ENCODE data around the gene RNASE12. TPM values are rescaled to one million over a fixed set of nuclear protein-coding genes. Genes with fewer than 3 reads are reported as not detected.
A peak's percentile ranks its signal among the peaks of the same experiment; 100 is the strongest.

RNASE12 gene
- total and polyA plus RNA-seq, 9 of the 15 experiments (the other 6 are each of a cell fraction or from before 2014, with no cell fraction given): 0.24 TPM; not detected in 8

GRCh38 chr14:20613094-20614037, 22.2 kb upstream of the RNASE12 start (continued):
- TF ChIP-seq ZKSCAN3 (CRISPR knock-in tag; IDR thresholded peaks at IDR 0.05): no peak
- no peak for TF ChIP-seq ZNF639 (CRISPR knock-in tag; conservative IDR thresholded peaks at IDR 0.05 in 1 of 2, IDR thresholded peaks at IDR 0.05 in 1 of 2)
- TF ChIP-seq MCM7 (IDR thresholded peaks at IDR 0.05): no peak
- TF ChIP-seq TFAP4 (CRISPR knock-in tag; IDR thresholded peaks at IDR 0.05; ENCODE audit: borderline replicate concordance): peak; percentile 74; the same call in 1 of the 2 replicates
- TF ChIP-seq LCOR (CRISPR knock-in tag; IDR thresholded peaks at IDR 0.05): peak; percentile 75; the same call in 1 of the 2 replicates
- no peak; the same call in 1 of the 2 replicates for TF ChIP-seq CREB1 (IDR thresholded peaks at IDR 0.05)
- 0 out of 2 replicates have a peak, but pooled peaks have one; percentile 40 for TF ChIP-seq CREB1 (CRISPR knock-in tag; IDR thresholded peaks at IDR 0.05)
- no peak for TF ChIP-seq ZNF76 (CRISPR knock-in tag; IDR thresholded peaks at IDR 0.05; ENCODE audit: borderline replicate concordance)
- TF ChIP-seq SMARCB1 (IDR thresholded peaks at IDR 0.05; ENCODE audit: insufficient read length, low read depth): no peak
- TF ChIP-seq RBM34 (IDR thresholded peaks at IDR 0.05; ENCODE audit: borderline replicate concordance, insufficient read depth, low read length): no peak
- no peak for TF ChIP-seq SAFB2 (IDR thresholded peaks at IDR 0.05; ENCODE audit: borderline replicate concordance, low read depth, low read length, severe bottlenecking)
- TF ChIP-seq THAP12 (CRISPR knock-in tag; IDR thresholded peaks at IDR 0.05): no peak
- no peak for TF ChIP-seq MAFF (IDR thresholded peaks at IDR 0.05; ENCODE audit: low read length)
- TF ChIP-seq DEAF1 (CRISPR knock-in tag; IDR thresholded peaks at IDR 0.05): no peak
- no peak for TF ChIP-seq FOXJ2 (tag; IDR thresholded peaks at IDR 0.05)
- no peak for TF ChIP-seq RHOXF2B (CRISPR knock-in tag; conservative IDR thresholded peaks at IDR 0.05)
- TF ChIP-seq ADNP (tag; IDR thresholded peaks at IDR 0.05): peak; percentile 94
- no peak for TF ChIP-seq LARP7 (IDR thresholded peaks at IDR 0.05)
- peak; percentile 52 for TF ChIP-seq EP400 (IDR thresholded peaks at IDR 0.05)
- TF ChIP-seq MXD1 (CRISPR knock-in tag; IDR thresholded peaks at IDR 0.05; ENCODE audit: borderline replicate concordance, poor library complexity, severe bottlenecking): no peak

Measured in K562 (cell line).